Sigmoid colon (tissue), 7 donors: ENCODE results near the gene ABCG4. TPM values are rescaled to one million over a fixed set of nuclear protein-coding genes. Genes with fewer than 3 reads are reported as not detected.

Experiments
- DNase-seq: peaks from one replicate; pipeline ENCODE4 v3.0.0-alpha.2; 2019
- H3K27ac ChIP-seq, 4 donors: fragments of 200-600 bp; sonication (generic); one replicate each; pipeline ENCODE4 v1.5.1; 2016 to 2019; ENCODE audit warnings: mild to moderate bottlenecking in 1 of 4
- H3K27me3 ChIP-seq, 3 donors: fragments of 200-600 bp; sonication (generic); one replicate each; pipeline ENCODE4 v1.5.1; 2019; ENCODE audit warnings: mild to moderate bottlenecking in 1 of 3
- H3K36me3 ChIP-seq, 4 donors: fragments of 200-600 bp; sonication (generic); one replicate each; pipeline ENCODE4 v1.5.1; 2016 to 2019
- H3K4me1 ChIP-seq, 4 donors: fragments of 200-600 bp; sonication (generic); one replicate each; pipeline ENCODE4 v1.5.1; 2017 to 2019
- H3K4me3 ChIP-seq, 4 donors: fragments of 200-600 bp; sonication (generic); one replicate each; pipeline ENCODE4 v1.5.1; 2017 to 2019; ENCODE audit warnings: mild to moderate bottlenecking in 2 of 4, moderate library complexity in 1 of 4
- H3K9me3 ChIP-seq, 4 donors: fragments of 200-600 bp in 3 of 4; sonication (generic) in 3 of 4; one replicate each; pipeline versions ENCODE4 v1.5.1 to v1.6.1; 2013 to 2019
- EP300 ChIP-seq, 4 donors: sonication (generic); formaldehyde crosslinking; IDR thresholded peaks; one replicate each; pipeline ENCODE4 v1.6.1; 2017; ENCODE audit warnings: antibody characterized with exemption in 4 of 4
- POLR2A ChIP-seq, 2 donors: fragments of 450-650 bp; IDR thresholded peaks; one replicate each; pipeline ENCODE4 v1.6.1; 2016; ENCODE audit warnings: antibody characterized with exemption in 2 of 2, mild to moderate bottlenecking in 2 of 2, moderate library complexity in 2 of 2
- POLR2AphosphoS5 ChIP-seq, 4 donors: sonication (generic); formaldehyde crosslinking; IDR thresholded peaks; one replicate each; pipeline ENCODE4 v1.6.1; 2017; ENCODE audit warnings: antibody characterized with exemption in 4 of 4
- WGBS, 2 donors: extraction: QIAGEN DNeasy Blood & Tissue Kit; methylation state at CpG; one replicate each; pipeline ENCODE4 v1.1.7; 2013; 5-methylcytosine and 5-hydroxymethylcytosine counted together
- intact Hi-C: fragments of 100-400 bp; cut with DNase I; formaldehyde crosslinking; loops from one replicate; pipeline ENCODE4 v1.15.1; 2023
- polyA plus RNA-seq, 3 donors: library from polyadenylated mRNA; stranded (reverse); fragments of 200-250 nt; gene quantifications; one replicate each; pipeline ENCODE4 v1.2.3, GENCODE V29; 2013
- total RNA-seq, 4 donors: library from RNA; depleted of rRNA; stranded (reverse); fragments of >200 nt; gene quantifications; one replicate each; pipeline ENCODE4 v1.1.0, GENCODE V29; 2016
- TF ChIP-seq, protein P1 (sequence below), 4 experiments: fragments of 450-650 bp in 3 of 4; fragments of 200-600 bp in 1 of 4; IDR thresholded peaks; one replicate each; pipeline ENCODE4 v1.5.1; 2016 to 2019; ENCODE audit warnings: antibody characterized with exemption in 4 of 4, mild to moderate bottlenecking in 3 of 4, moderate library complexity in 2 of 4
- donor health status: healthy with polysubstance abuse.
- donor health status: Bipolar disorder and iron deficiency.
- donor health status: healthy.

ABCG4 gene
- total and polyA plus RNA-seq, 7 donors, result under 0.01 to 0.55 (median 0.26) TPM; not detected in 2

- Histone ChIP-seq H3K4me3 (peak overlapping the region; percentile 74 to 97 (median 96)), H3K4me1 (peaks cover 0 to 46% (median 36%) of the 10 kb centered on the region in 4 donors), H3K36me3 (peaks cover 0 to 22% (median 19%) of the 10 kb centered on the region in 4 donors), H3K9me3 (no peaks in the 10 kb centered on the region), H3K27ac (peak overlapping the region; percentile 83 to 85 (median 84)), H3K27me3 (no peaks in the 10 kb centered on the region)
- DNase-seq, result no peak
- TF ChIP-seq, protein P1, sequence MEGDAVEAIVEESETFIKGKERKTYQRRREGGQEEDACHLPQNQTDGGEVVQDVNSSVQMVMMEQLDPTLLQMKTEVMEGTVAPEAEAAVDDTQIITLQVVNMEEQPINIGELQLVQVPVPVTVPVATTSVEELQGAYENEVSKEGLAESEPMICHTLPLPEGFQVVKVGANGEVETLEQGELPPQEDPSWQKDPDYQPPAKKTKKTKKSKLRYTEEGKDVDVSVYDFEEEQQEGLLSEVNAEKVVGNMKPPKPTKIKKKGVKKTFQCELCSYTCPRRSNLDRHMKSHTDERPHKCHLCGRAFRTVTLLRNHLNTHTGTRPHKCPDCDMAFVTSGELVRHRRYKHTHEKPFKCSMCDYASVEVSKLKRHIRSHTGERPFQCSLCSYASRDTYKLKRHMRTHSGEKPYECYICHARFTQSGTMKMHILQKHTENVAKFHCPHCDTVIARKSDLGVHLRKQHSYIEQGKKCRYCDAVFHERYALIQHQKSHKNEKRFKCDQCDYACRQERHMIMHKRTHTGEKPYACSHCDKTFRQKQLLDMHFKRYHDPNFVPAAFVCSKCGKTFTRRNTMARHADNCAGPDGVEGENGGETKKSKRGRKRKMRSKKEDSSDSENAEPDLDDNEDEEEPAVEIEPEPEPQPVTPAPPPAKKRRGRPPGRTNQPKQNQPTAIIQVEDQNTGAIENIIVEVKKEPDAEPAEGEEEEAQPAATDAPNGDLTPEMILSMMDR (IDR thresholded peaks at IDR 0.05), result no peak
- TF ChIP-seq POLR2A (IDR thresholded peaks at IDR 0.05), result no peak
- TF ChIP-seq POLR2AphosphoS5 (IDR thresholded peaks at IDR 0.05), result no peak
- TF ChIP-seq EP300 (IDR thresholded peaks at IDR 0.05), result no peak
- WGBS, 2 donors, result 0% methylated on average over 65 of the region's 65 CpGs
- intact Hi-C loops, result loop anchor here (2.0 kb wide), 1 partner anchor 13 kb away; the partner anchor contains the start of gene HINFP
Observed at GRCh38 chr11:119107538-119108145, 41.2 kb upstream of the ABCG4 start.

- H3K4me3 ChIP-seq, result peak overlapping the region; percentile 74 to 97 (median 96)
- intact Hi-C loops, result no loop called here
- no peaks in the 10 kb centered on the region for H3K27me3 ChIP-seq
- H3K4me1 ChIP-seq, result peaks cover 0 to 39% (median 30%) of the 10 kb centered on the region in 4 donors
- DNase-seq, result no peak
- peaks cover 0 to 28% (median 20%) of the 10 kb centered on the region in 4 donors for H3K36me3 ChIP-seq
- TF ChIP-seq POLR2A (IDR thresholded peaks at IDR 0.05), result no peak
- TF ChIP-seq POLR2AphosphoS5 (IDR thresholded peaks at IDR 0.05), result no peak
- TF ChIP-seq, protein P1 (IDR thresholded peaks at IDR 0.05), result no peak
- no peak for TF ChIP-seq EP300 (IDR thresholded peaks at IDR 0.05)
- H3K9me3 ChIP-seq, result no peaks in the 10 kb centered on the region
- H3K27ac ChIP-seq, result peak overlapping the region; percentile 83 to 85 (median 84)
- WGBS, 2 donors, result 12 to 16% methylated on average over 8 of the region's 8 CpGs
Observed at GRCh38 chr11:119108146-119108856, 40.6 kb upstream of the ABCG4 start.

- H3K36me3 ChIP-seq, result peaks cover 3 to 32% (median 21%) of the 10 kb centered on the region in 4 donors
- H3K27me3 ChIP-seq, result no peaks in the 10 kb centered on the region
- DNase-seq, result no peak
- intact Hi-C loops, result no loop called here
- 54 to 72% methylated on average over 2 of the region's 2 CpGs for WGBS, 2 donors
- TF ChIP-seq POLR2AphosphoS5 (IDR thresholded peaks at IDR 0.05), result no peak
- TF ChIP-seq POLR2A (IDR thresholded peaks at IDR 0.05), result no peak
- TF ChIP-seq, protein P1 (IDR thresholded peaks at IDR 0.05), result no peak
- TF ChIP-seq EP300 (IDR thresholded peaks at IDR 0.05), result no peak
- H3K9me3 ChIP-seq, result no peaks in the 10 kb centered on the region
- peak overlapping the region in 3 of 4 donors; percentile 94 to 97 (median 97) for H3K4me3 ChIP-seq
- H3K27ac ChIP-seq, result no peak overlapping the region
- peaks cover 0 to 35% (median 26%) of the 10 kb centered on the region in 4 donors for H3K4me1 ChIP-seq
Observed at GRCh38 chr11:119108857-119109221, 40.0 kb upstream of the ABCG4 start.

DNA sequence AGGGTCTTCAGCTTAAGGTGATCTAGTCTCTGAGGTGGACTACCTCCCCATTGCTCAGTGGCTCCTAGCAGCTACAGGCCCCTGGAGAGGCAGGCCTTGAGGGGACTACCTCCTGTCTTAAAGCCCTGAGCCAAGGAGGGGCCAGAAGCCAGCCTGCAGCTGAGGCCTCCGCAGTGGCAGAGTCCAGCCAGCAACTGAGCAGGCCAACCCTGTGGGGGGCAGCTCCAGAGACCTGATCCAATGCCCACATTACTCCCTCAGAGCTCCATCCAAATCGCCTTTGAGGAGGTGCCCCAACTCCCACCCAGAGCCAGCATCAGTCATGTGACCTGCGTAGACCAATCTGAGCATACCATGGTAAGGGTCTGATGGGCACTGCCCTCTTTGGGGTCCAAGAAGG lies 39.0 kb upstream of the ABCG4 start:
- no peaks in the 10 kb centered on the region for H3K9me3 ChIP-seq

More for the DNA sequence above, 39.0 kb upstream of the ABCG4 start:
- no peak for DNase-seq
- Histone ChIP-seq H3K4me3 (no peak overlapping the region), H3K4me1 (peaks cover 0 to 35% (median 26%) of the 10 kb centered on the region in 4 donors), H3K27ac (no peak overlapping the region), H3K36me3 (peaks cover 7 to 42% (median 24%) of the 10 kb centered on the region in 4 donors), H3K27me3 (no peaks in the 10 kb centered on the region)
- intact Hi-C loops, result no loop called here
- 93 to 94% methylated on average over 3 of the region's 3 CpGs for WGBS, 2 donors
- TF ChIP-seq POLR2AphosphoS5 (IDR thresholded peaks at IDR 0.05), result no peak
- no peak for TF ChIP-seq EP300 (IDR thresholded peaks at IDR 0.05)
- TF ChIP-seq POLR2A (IDR thresholded peaks at IDR 0.05), result no peak
- TF ChIP-seq, protein P1 (IDR thresholded peaks at IDR 0.05), result no peak
